Adipose tissue (tissue), 3 donors: ENCODE data around the gene GARNL3. TPM values are rescaled to one million over a fixed set of nuclear protein-coding genes. Genes with fewer than 3 reads are reported as not detected.

ENCODE experiments used
- H3K27ac ChIP-seq: one replicate; pipeline ENCODE4 v1.5.1; 2013; ENCODE audit warnings: low read depth, low read length
- WGBS, 3 donors: extraction: QIAGEN DNeasy Blood & Tissue Kit; methylation state at CpG; one replicate each; pipeline ENCODE4 v1.1.7; 2013; 5-methylcytosine and 5-hydroxymethylcytosine counted together
- polyA plus RNA-seq, 3 donors: library from polyadenylated mRNA; stranded (reverse); fragments of 200-250 nt; gene quantifications; one replicate each; pipeline ENCODE4 v1.2.3, GENCODE V29; 2013
- donor health status: healthy with polysubstance abuse.
- donor health status: Bipolar disorder and iron deficiency.
- donor health status: healthy.

GARNL3 gene
- polyA plus RNA-seq, 3 donors: 2.4 to 7.5 (median 3.0) TPM

DNA sequence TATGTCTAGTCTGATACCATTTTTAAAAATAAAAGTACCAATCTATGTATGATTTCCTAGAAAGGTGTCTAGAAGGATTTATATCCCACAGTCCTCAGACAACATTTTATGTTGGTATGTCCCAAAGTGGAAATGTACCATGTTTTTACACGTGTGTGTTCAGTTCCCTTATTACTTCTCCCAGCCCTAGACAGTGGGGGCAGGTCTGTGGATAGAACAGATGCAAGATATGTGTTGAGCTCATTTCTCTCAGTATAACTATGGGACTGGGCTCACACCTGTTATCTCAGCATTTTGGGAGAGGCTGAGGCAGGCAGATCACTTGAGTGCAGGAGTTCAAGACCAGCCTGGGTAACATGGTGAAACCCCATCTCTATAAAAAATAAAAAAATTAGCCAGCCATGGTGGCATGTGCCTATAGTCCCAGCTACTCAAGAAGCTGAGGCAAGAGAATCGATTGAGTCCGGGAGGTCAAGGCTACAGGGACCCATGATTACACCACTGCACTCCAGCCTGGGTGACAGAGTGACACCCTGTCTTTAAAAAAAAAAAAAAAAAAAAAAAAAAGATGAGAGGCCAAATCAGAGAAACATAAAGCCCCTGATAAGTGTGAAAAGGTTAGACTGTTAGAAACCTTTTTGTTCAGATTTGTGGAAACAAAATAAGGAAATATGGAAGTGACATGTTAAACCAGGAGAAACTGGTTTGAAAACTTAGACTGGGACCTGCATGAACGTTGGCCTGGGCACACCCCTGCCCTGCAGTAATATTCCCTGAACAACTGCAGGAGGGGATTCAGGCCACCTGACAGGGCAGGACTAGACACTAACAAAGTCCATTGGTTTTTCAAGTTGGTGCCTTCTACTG, 125.0 kb downstream of the GARNL3 start:
- H3K27ac ChIP-seq: no peak overlapping the region
- 70 to 79% (median 71%) methylated on average over 4 of the region's 4 CpGs for WGBS, 3 donors

DNA sequence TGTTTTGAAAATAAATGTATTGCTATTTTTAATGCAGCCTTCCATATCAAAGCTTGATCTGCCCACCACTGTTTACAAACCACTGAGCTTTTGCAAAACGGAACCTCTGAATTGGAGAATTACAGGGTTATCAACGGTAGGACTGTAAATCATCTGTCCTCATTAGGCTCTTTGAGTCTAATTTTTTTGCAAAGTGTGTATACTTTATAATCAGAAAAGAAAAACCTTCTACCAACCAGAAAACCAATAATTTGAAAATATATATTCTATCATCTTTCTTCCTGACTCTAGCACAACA, 125.6 kb downstream of the GARNL3 start:
- 59 to 81% (median 64%) methylated on average over 2 of the region's 2 CpGs for WGBS, 3 donors
- no peak overlapping the region for H3K27ac ChIP-seq

DNA sequence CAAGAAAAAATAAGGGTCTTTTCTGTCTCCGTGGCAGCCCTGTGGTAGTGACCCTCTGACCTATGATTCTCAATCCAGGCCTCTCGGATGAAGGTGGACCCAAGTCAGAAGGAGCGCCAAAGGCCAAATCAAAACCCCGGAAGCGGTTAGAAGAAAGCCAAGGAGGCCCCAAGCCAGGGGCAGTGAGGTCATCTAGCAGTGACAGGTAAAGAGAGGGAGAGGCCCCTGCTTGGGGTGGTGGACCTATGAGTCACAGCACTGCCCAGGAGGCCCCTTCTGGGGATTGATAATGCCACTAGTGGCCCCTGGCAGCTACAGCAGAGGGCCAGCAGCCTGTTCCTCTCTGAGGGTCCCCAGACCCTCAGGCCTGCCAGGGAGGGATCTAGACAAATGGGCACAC, 126.0 kb downstream of the GARNL3 start:
- no peak overlapping the region for H3K27ac ChIP-seq
- 63 to 76% (median 67%) methylated on average over 5 of the region's 5 CpGs for WGBS, 3 donors

GRCh38 chr9:127392166-127392565, 127.6 kb downstream of the GARNL3 start:
- no peak overlapping the region for H3K27ac ChIP-seq
- 69 to 89% (median 70%) methylated on average over 5 of the region's 5 CpGs for WGBS, 3 donors

DNA sequence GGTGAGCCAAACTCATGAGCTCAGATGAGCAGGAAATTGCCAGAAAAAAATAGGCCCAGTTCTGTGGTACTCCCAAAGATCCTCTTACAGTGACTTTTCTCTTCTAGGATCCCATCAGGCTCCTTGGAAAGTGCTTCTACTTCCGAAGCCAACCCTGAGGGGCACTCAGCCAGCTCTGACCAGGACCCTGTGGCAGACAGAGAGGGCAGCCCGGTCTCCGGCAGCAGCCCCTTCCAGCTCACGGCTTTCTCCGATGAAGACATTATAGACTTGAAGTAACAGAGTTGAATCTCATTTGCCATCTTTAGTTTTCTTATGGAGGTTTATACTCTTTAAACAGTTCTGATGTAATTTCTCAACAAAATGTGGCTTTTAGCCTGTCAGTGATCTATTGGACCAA, 128.4 kb downstream of the GARNL3 start:
- 91 to 94% (median 91%) methylated on average over 5 of the region's 5 CpGs for WGBS, 3 donors
- no peak overlapping the region for H3K27ac ChIP-seq

DNA sequence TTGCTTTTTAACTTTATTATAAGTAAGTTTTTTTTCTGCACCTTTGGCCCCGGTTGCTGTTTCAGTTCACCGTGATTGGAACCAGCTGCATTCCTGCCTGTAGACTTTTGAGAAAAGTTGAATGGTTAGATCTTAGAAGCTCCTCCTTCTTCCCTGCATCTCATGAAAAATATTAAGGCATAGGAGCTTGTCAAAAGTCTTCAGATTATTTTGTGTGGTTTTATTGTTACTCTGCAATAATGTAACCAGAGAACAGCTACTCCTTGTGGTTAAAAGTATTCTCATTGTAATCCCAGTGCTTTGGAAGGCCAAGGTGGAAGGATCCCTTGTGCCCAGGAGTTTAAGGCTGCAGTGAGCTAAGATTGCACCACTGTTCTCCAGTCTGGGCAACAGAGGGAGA, 129.1 kb downstream of the GARNL3 start:
- H3K27ac ChIP-seq: no peak overlapping the region
- 68 to 72% (median 71%) methylated on average over 2 of the region's 2 CpGs for WGBS, 3 donors

GRCh38 chr9:127395497-127396252, 131.1 kb downstream of the GARNL3 start:
- H3K27ac ChIP-seq: no peak overlapping the region
- whole genome bisulfite sequencing, 3 donors: 71 to 83% (median 81%) methylated on average over 7 of the region's 7 CpGs

DNA sequence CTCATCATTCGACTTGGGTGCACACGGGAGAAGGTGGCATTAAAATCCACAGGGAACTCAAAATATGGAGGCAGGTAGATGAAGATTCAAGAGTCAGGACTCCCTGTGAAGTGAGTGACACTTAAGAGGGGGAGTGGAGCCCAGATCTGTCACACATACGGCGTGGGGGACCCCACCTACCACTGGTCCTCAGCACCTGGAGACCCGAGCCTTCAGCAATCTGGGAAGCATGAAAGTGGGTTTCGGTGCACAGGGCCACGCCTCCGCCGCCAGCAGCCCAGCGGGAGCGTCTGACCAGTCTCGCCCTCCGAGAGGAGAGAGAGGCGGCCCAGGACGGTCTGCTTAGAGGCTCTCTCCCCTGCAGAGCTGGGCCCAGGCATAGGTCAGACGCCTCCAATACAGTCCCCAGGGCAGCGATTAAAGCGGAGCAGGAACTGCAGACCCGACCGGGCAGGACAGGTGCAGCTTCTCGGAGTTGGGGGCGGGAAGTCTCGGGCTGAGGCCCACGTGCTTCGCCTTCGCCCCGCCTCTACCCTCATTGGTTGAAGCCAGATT, 131.8 kb downstream of the GARNL3 start:
- WGBS, 3 donors: 3 to 9% (median 5%) methylated on average over 27 of the region's 27 CpGs
- no peak overlapping the region for H3K27ac ChIP-seq

- no peak within 1 kb of the TSS for H3K27ac ChIP-seq
- WGBS, 3 donors: 1% methylated on average over 61 to 86 of the region's 87 CpGs
Measured at GRCh38 chr9:127396808-127397645, 132.5 kb downstream of the GARNL3 start, which contains the start of gene SLC2A8. SLC2A8 (plus strand) TSS chr9:127397169; CDS start chr9:127397231, 62 bp downstream.

GRCh38 chr9:127397646-127398274, 133.2 kb downstream of the GARNL3 start:
- 1 to 2% (median 1%) methylated on average over 41 to 54 of the region's 55 CpGs for WGBS, 3 donors
- H3K27ac ChIP-seq: no peak overlapping the region

DNA sequence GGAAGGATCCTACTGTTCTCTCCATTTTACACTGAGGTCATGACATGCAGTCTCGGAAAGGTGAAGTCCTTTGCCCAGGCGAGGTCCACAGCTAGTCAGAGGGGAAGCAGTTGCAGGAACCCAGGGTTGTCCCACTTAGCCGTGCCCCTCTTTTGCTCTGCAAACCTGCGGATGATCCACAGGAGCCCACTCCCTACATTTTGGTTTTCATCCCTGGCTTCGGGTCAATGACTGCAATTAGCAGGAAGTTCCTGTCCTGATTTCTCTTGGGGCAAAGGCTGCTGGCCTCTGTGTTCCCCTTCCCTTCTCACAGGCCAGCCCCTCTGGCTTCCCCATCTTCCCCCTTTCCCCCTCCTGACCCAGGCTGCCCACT, 133.7 kb downstream of the GARNL3 start:
- H3K27ac ChIP-seq: no peak overlapping the region

GRCh38 chr9:127398715-127399400, 134.3 kb downstream of the GARNL3 start:
- H3K27ac ChIP-seq: no peak overlapping the region
- 85 to 93% (median 90%) methylated on average over 13 of the region's 13 CpGs for WGBS, 3 donors

More for the DNA sequence above, 133.7 kb downstream of the GARNL3 start:
- 52 to 55% (median 52%) methylated on average over 5 of the region's 5 CpGs for WGBS, 3 donors

GRCh38 chr9:127399736-127400269, 135.2 kb downstream of the GARNL3 start:
- H3K27ac ChIP-seq: no peak overlapping the region
- 96 to 97% (median 97%) methylated on average over 14 of the region's 14 CpGs for WGBS, 3 donors

DNA sequence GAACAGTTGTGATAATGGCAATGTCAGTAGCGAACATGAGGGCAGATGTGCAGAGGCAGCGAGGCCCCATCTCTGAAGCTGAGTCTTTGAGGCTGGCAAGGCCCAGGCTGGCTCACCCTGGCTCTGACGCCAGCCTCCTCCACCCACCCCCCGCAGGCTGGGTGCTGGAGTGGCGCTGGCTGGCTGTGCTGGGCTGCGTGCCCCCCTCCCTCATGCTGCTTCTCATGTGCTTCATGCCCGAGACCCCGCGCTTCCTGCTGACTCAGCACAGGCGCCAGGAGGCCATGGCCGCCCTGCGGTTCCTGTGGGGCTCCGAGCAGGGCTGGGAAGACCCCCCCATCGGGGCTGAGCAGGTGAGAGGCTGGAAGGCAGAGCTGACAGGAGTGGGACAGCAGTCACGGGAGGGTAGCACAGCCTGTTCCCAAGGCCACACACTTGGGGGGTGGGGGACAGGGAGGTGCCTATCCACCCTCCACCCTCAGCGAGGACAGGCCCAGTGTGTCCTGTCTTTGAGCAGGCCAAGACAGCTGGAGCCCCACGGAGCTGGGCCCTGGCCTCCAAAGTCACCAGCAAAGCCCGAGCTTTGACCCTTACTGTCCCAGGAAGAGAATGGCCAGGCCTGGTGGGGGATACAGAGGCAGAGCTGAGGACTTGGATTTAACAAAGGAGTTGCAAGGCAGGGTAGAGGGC, 138.0 kb downstream of the GARNL3 start:
- no peak overlapping the region for H3K27ac ChIP-seq
- WGBS, 3 donors: 79 to 86% (median 84%) methylated on average over 18 of the region's 18 CpGs

DNA sequence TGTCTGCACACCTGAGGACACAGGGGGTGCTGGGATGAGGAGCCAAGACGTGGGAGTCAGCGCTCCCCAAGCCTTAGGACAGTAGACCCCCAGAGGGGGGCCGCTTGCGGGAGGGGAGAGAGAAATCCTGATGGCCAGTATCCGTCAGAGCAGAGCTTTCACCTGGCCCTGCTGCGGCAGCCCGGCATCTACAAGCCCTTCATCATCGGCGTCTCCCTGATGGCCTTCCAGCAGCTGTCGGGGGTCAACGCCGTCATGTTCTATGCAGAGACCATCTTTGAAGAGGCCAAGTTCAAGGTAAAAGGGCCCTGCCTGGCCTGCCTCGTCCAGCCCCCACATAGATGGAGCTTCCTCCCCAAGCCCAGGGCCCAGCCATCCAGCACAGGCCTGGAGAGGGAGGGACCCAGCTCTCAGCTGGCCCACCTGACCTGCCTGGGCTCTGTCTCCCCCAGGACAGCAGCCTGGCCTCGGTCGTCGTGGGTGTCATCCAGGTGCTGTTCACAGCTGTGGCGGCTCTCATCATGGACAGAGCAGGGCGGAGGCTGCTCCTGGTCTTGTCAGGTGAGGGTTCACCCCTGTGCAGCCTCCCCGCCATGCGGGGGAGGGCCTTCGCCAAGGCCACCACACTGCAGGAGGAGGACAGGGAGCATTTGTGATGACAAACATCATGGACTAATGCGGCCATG, 139.1 kb downstream of the GARNL3 start:
- no peak overlapping the region for H3K27ac ChIP-seq
- WGBS, 3 donors: 85 to 95% (median 86%) methylated on average over 19 to 21 of the region's 22 CpGs

GRCh38 chr9:127404631-127405030, 140.1 kb downstream of the GARNL3 start:
- WGBS, 3 donors: 94 to 96% (median 95%) methylated on average over 22 to 23 of the region's 23 CpGs
- no peak overlapping the region for H3K27ac ChIP-seq
